Measurements from ENCODE around the gene TOMM20. TPM values are rescaled to one million over a fixed set of nuclear protein-coding genes. Genes with fewer than 3 reads are reported as not detected.
"Not testable (repeated sequence)": the region's sequence is repeated elsewhere in the genome, so short reads cannot be mapped to it uniquely, and the experiment has no call there.

The TOMM20 gene
- total and polyA plus RNA-seq, 2 experiments from 2014 or later = 51.8 to 99.6 TPM

DNA sequence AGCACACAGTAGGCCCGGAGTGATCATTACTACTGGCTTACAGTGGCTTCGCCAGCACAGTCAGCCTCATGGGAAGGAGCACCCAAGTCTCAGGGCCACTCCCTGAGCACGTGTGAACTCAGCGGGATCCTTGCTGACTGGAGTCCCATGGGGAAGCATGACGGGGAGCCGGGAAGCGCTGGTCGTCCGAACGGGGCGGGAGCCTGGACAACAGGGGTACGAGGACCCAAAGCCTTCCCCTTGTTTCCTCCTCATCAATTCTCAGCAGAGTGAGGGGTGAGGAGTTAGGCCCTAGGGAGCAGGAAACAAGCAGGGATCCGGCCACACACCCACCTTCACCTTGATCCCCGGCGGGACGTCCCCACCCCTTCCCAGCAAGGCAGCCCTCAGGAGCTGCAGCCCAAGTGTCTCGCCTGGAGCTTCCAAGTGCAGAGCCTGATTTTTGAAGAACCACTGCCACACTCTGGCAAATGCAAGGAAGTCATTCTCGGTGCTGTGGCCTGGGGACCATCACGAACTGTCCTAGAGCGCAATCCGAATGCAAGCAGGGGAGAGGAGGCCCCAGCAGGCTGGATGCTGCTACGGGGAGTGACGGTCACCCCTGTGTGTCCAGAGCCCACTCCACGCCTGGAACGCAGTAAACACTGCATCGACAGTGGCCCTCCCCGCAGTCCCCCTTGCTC is 35.5 kb downstream of the TOMM20 start:
- Histone ChIP-seq H2AFZ (no peak overlapping the region), H3K79me2 (no peaks in the 10 kb centered on the region), H3K36me3 (replicated peaks; ENCODE audit: insufficient read depth, low read depth) (no peaks in the 10 kb centered on the region), H3K9me2 (replicated peaks; ENCODE audit: insufficient read depth) (no peaks in the 10 kb centered on the region), H3K27me3 (no peaks in the 10 kb centered on the region), H4K20me1 (ENCODE audit: insufficient read depth, poor library complexity, severe bottlenecking) (no peaks in the 10 kb centered on the region), H3K4me3 (no peak overlapping the region), H3K4me2 (peak overlapping the region; percentile 69), H3K4me1 (ENCODE audit: insufficient read depth) (peaks cover 4% of the 10 kb centered on the region), H3K27ac (no peak overlapping the region), H3K9me3 (ENCODE audit: low read depth) (no peaks in the 10 kb centered on the region)
- DNase-seq (ENCODE audit: low spot score) = peak; percentile 75
- TF ChIP-seq EZH2 (IDR thresholded peaks at IDR 0.05; ENCODE audit: borderline replicate concordance) (no peak), EZH2phosphoT487 (IDR thresholded peaks at IDR 0.05; ENCODE audit: low read depth, severe bottlenecking, unreplicated experiment) (no peak)
- TF ChIP-seq, protein P1, sequence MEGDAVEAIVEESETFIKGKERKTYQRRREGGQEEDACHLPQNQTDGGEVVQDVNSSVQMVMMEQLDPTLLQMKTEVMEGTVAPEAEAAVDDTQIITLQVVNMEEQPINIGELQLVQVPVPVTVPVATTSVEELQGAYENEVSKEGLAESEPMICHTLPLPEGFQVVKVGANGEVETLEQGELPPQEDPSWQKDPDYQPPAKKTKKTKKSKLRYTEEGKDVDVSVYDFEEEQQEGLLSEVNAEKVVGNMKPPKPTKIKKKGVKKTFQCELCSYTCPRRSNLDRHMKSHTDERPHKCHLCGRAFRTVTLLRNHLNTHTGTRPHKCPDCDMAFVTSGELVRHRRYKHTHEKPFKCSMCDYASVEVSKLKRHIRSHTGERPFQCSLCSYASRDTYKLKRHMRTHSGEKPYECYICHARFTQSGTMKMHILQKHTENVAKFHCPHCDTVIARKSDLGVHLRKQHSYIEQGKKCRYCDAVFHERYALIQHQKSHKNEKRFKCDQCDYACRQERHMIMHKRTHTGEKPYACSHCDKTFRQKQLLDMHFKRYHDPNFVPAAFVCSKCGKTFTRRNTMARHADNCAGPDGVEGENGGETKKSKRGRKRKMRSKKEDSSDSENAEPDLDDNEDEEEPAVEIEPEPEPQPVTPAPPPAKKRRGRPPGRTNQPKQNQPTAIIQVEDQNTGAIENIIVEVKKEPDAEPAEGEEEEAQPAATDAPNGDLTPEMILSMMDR (IDR thresholded peaks at IDR 0.05; ENCODE audit: poor library complexity) = peak; percentile 48
- WGBS (ENCODE audit: low lambda C conversion rate, missing lambda C conversion rate) = 46% methylated on average over 27 of the region's 27 CpGs

DNA sequence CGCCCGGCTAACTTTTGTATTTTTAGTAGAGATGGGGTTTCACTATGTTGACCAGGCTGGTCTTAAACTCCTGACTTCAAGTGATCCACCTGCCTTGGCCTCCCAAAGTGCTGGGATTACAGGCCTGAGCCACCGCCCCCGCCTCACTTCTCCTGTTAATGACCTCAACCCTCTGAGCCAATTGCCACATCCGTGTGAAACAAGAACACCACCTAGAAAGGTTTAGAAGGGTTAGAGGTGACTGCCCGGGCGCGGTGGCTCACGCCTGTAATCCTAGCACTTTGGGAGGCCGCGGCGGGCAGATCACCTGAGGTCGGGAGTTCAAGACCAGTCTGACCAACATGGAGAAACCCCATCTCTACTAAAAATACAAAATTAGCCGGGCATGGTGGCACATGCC is 36.2 kb downstream of the TOMM20 start:
- not testable (repeated sequence) for H3K79me2 ChIP-seq; DNase-seq (ENCODE audit: low spot score); H3K4me2 ChIP-seq; H3K9me3 ChIP-seq (ENCODE audit: low read depth); H4K20me1 ChIP-seq (ENCODE audit: insufficient read depth, poor library complexity, severe bottlenecking); H3K36me3 ChIP-seq (replicated peaks; ENCODE audit: insufficient read depth, low read depth); H3K9me2 ChIP-seq (replicated peaks; ENCODE audit: insufficient read depth); H3K4me1 ChIP-seq (ENCODE audit: insufficient read depth); H3K27me3 ChIP-seq; H3K4me3 ChIP-seq; H3K27ac ChIP-seq; H2AFZ ChIP-seq
- WGBS (ENCODE audit: low lambda C conversion rate, missing lambda C conversion rate) = 98% methylated on average over 14 of the region's 14 CpGs

DNA sequence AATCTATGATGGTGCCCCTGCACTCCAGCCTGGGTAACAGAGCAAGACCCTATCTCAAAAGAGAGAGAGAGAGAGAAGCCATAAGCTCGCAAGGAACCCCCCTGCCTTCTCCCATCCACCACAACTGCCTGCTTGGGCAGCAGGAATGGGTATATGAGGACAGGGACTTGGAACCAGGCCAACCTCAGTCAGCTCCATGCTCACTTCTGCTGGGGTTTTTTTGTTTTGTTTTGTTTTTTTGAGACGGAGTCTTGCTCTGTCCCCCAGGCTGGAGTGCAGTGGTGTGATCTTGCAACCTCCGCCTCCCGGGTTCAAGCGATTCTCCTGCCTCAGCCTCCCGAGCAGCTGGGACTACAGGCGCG is 36.6 kb downstream of the TOMM20 start:
- H3K4me1 ChIP-seq (ENCODE audit: insufficient read depth); DNase-seq (ENCODE audit: low spot score); H3K4me2 ChIP-seq; H3K36me3 ChIP-seq (replicated peaks; ENCODE audit: insufficient read depth, low read depth); H3K79me2 ChIP-seq; H3K27me3 ChIP-seq; H3K27ac ChIP-seq; H4K20me1 ChIP-seq (ENCODE audit: insufficient read depth, poor library complexity, severe bottlenecking); H2AFZ ChIP-seq; H3K9me2 ChIP-seq (replicated peaks; ENCODE audit: insufficient read depth); H3K4me3 ChIP-seq; H3K9me3 ChIP-seq (ENCODE audit: low read depth): not testable (repeated sequence)
- 96% methylated on average over 8 of the region's 8 CpGs for WGBS (ENCODE audit: low lambda C conversion rate, missing lambda C conversion rate)

DNA sequence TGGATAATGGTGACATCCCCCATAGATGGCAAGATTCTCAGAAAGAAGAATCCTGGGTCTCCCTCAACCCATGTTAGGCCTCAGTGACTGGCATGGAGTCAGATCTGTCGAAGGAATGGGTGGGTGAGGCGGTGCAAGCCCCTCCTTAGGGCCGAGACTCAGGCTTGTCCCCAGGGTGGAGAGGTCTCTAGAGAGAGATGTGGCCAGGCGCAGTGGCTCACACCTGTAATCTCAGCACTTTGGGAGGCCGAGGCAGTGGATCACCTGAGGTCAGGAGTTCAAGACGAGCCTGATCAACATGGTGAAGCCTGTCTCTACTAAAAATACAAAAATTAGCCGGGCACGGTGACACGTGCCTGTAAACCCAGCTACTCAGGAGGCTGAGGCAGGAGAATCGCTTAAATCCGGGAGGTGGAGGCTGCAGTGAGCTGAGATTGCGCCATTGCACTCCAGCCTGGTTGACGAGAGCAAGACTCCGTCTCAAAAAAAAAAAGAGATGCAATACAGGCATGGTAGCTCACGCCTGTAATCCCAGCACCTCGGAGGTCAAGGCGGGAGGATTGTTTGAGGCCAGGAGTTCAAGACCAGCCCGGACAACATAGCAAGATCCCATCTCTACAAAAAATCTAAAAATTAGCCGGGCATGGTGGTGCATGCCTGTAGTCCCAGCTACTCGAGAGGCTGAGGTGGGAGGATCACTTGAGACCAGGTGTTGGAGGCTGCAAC is 37.2 kb downstream of the TOMM20 start:
- DNase-seq (ENCODE audit: low spot score); H3K4me3 ChIP-seq; H3K27ac ChIP-seq; H3K9me3 ChIP-seq (ENCODE audit: low read depth); H3K79me2 ChIP-seq; H3K4me1 ChIP-seq (ENCODE audit: insufficient read depth); H3K36me3 ChIP-seq (replicated peaks; ENCODE audit: insufficient read depth, low read depth); H2AFZ ChIP-seq; H3K27me3 ChIP-seq; H3K4me2 ChIP-seq; H4K20me1 ChIP-seq (ENCODE audit: insufficient read depth, poor library complexity, severe bottlenecking); H3K9me2 ChIP-seq (replicated peaks; ENCODE audit: insufficient read depth): not testable (repeated sequence)
- 96% methylated on average over 20 of the region's 20 CpGs for WGBS (ENCODE audit: low lambda C conversion rate, missing lambda C conversion rate)

DNA sequence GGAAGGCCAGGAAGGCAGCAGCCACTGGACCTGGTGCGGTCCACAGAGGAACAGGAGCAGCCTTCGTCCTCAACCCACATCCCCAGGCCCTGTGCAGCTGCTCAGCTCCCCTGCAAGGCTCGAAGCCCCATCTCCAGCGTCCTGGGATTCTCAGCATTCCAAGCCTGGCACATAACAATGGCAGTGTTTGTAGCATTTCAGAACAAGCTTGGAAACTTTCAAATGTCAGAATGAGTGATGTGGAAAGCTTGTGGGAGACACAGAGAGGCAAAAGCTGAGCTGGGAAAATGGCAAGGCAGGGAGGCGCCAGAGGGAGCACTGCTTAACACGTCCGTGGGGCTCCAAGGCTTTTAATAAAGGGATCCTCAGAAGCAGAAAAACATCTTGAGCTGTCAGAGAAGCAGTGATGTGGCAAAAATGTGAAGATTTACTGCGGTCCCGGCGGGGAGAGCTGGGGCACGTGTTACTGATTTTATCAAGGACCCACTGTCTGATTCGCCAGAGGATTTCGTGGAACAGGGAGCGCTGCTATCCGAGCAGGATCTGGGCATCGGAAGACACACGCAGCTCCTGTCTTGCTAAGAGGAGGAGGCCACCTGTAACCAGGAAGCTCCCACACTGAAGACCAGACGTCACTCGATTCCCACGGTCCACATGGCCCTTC is 38.1 kb downstream of the TOMM20 start:
- no peaks in the 10 kb centered on the region for H3K27me3 ChIP-seq
- H3K9me3 ChIP-seq (ENCODE audit: low read depth) = no peaks in the 10 kb centered on the region
- H3K9me2 ChIP-seq (replicated peaks; ENCODE audit: insufficient read depth) = no peaks in the 10 kb centered on the region
- H3K79me2 ChIP-seq = no peaks in the 10 kb centered on the region
- peaks cover 4% of the 10 kb centered on the region for H3K4me1 ChIP-seq (ENCODE audit: insufficient read depth)
- no peak overlapping the region for H2AFZ ChIP-seq
- TF ChIP-seq EZH2 (IDR thresholded peaks at IDR 0.05; ENCODE audit: borderline replicate concordance) = no peak
- TF ChIP-seq, protein P1 (IDR thresholded peaks at IDR 0.05; ENCODE audit: poor library complexity) = no peak
- TF ChIP-seq EZH2phosphoT487 (IDR thresholded peaks at IDR 0.05; ENCODE audit: low read depth, severe bottlenecking, unreplicated experiment) = no peak
- no peaks in the 10 kb centered on the region for H3K36me3 ChIP-seq (replicated peaks; ENCODE audit: insufficient read depth, low read depth)
- DNase-seq (ENCODE audit: low spot score) = no peak
- peak overlapping the region; percentile 2 for H3K4me2 ChIP-seq
- no peaks in the 10 kb centered on the region for H4K20me1 ChIP-seq (ENCODE audit: insufficient read depth, poor library complexity, severe bottlenecking)
- 52% methylated on average over 20 of the region's 20 CpGs for WGBS (ENCODE audit: low lambda C conversion rate, missing lambda C conversion rate)
- H3K4me3 ChIP-seq = no peak overlapping the region
- no peak overlapping the region for H3K27ac ChIP-seq
